Measurements from ENCODE around the gene SH3BP1. TPM values are rescaled to one million over a fixed set of nuclear protein-coding genes. Genes with fewer than 3 reads are reported as not detected.

The SH3BP1 gene
- total and polyA plus RNA-seq, 2 of the 13 experiments (the other 11 are each of a cell fraction or from before 2014, with no cell fraction given), result 8.4 to 18.5 TPM

DNA sequence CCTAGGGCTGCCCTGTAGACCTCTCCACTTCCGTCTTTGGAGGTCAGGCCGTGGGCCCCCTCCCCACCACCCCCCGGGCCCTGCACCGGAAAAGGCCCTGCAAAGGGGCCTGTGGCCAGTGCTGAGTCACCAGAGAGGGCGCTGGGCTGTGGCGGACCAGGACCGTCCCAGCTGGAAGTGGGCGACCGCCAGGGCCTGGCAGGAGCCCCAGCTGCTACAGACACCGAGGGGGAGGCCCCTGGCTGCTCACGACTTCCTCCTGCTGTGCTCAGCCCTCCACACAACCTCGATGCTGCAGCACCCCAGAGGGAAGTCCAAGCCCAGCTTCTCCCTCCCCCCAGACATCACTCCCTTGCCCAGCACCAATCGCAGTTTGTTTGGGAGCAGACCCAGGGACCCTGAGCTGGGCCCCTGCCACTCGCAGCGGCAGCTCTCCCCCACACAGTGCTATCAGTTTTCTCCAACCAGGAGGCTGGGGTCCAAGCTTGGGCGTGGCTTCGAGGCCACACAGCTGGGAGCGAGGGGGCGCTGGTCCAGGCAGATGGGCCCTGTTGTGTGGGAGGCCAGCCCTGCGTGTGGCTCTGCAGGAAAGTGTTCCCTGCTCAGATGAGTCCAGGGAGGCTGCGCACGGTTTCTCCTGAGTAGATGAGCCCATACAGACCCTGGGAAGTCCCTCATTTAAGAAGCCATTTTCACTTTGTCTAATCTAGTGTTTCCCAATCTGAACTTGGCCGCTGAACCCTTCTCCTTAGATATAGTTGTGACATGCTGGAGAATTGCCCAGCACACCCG, 5.6 kb upstream of the SH3BP1 start (continued):
- TF ChIP-seq IKZF5 (CRISPR knock-in tag; IDR thresholded peaks at IDR 0.05), result 0 out of 2 replicates have a peak, but pooled peaks have one; percentile 40
- TF ChIP-seq NR2F2 (IDR thresholded peaks at IDR 0.05; ENCODE audit: borderline replicate concordance, low read depth), result peak; percentile 24; the same call in 1 of the 2 replicates
- TF ChIP-seq ZNF292 (CRISPR knock-in tag; IDR thresholded peaks at IDR 0.05; ENCODE audit: borderline replicate concordance, low read depth), result peak; percentile 71
- no peak for TF ChIP-seq ZFP90 (CRISPR knock-in tag; IDR thresholded peaks at IDR 0.05; ENCODE audit: borderline replicate concordance)
- no peak for TF ChIP-seq ZNF274 (CRISPR knock-in tag; IDR thresholded peaks at IDR 0.05)
- TF ChIP-seq, protein P1, sequence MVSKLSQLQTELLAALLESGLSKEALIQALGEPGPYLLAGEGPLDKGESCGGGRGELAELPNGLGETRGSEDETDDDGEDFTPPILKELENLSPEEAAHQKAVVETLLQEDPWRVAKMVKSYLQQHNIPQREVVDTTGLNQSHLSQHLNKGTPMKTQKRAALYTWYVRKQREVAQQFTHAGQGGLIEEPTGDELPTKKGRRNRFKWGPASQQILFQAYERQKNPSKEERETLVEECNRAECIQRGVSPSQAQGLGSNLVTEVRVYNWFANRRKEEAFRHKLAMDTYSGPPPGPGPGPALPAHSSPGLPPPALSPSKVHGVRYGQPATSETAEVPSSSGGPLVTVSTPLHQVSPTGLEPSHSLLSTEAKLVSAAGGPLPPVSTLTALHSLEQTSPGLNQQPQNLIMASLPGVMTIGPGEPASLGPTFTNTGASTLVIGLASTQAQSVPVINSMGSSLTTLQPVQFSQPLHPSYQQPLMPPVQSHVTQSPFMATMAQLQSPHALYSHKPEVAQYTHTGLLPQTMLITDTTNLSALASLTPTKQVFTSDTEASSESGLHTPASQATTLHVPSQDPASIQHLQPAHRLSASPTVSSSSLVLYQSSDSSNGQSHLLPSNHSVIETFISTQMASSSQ (IDR thresholded peaks at IDR 0.05; ENCODE audit: low read depth), result no peak
- TF ChIP-seq, protein P1 (CRISPR knock-in tag; IDR thresholded peaks at IDR 0.05; ENCODE audit: borderline replicate concordance), result peak; percentile 46; the same call in 1 of the 2 replicates
- no peak for TF ChIP-seq BRD4 (CRISPR knock-in tag; IDR thresholded peaks at IDR 0.05)
- no peak for TF ChIP-seq ZNF749 (CRISPR knock-in tag; IDR thresholded peaks at IDR 0.05; ENCODE audit: borderline replicate concordance)
- TF ChIP-seq, protein P2, sequence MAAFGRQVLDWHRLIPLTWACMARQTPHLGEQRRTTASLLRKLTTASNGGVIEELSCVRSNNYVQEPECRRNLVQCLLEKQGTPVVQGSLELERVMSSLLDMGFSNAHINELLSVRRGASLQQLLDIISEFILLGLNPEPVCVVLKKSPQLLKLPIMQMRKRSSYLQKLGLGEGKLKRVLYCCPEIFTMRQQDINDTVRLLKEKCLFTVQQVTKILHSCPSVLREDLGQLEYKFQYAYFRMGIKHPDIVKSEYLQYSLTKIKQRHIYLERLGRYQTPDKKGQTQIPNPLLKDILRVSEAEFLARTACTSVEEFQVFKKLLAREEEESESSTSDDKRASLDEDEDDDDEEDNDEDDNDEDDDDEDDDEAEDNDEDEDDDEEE (CRISPR knock-in tag; IDR thresholded peaks at IDR 0.05), result no peak
- no peak for TF ChIP-seq TRIM22 (IDR thresholded peaks at IDR 0.05)
- no peak for TF ChIP-seq ATF2 (CRISPR knock-in tag; IDR thresholded peaks at IDR 0.05)
- TF ChIP-seq NKX3-1 (CRISPR knock-in tag; IDR thresholded peaks at IDR 0.05), result no peak
- TF ChIP-seq ZBTB1 (CRISPR knock-in tag; IDR thresholded peaks at IDR 0.05; ENCODE audit: borderline replicate concordance), result no peak
- TF ChIP-seq ARNTL (CRISPR knock-in tag; IDR thresholded peaks at IDR 0.05), result peak; percentile 72
- TF ChIP-seq ZNF510 (CRISPR knock-in tag; IDR thresholded peaks at IDR 0.05; ENCODE audit: low read depth), result 0 out of 2 replicates have a peak, but pooled peaks have one; percentile 87

All from HepG2 (cell line).